UCSD-AML1 (cell line): ENCODE data around the gene SKAP2.

Experiments
- DNase-seq: peaks from one replicate; lab custom pipeline; 2025; ENCODE audit not compliant: unreplicated experiment; lab: John Stamatoyannopoulos, UW

The SKAP2 gene

GRCh38 chr7:26779978-26780595, 84.3 kb downstream of the SKAP2 start:
- DNase-seq, result no peak

DNA sequence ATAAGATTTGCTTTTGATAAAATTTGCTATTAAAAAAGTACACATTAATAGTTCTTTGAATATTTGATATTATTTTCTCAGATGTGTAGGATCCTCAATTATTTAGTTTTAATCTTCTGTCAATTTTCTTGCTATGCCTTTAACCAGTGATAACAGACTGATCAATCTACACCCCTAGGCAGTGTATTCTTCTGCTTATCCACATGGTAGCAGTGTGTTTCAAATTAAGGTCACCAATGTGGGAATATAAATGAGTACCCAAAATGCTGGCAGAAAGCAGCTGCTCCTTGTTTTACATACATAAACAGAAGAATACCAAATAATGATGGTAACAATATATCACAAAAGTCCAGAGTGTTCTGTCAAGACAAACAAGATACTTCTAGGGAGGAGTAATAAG, 87.0 kb downstream of the SKAP2 start:
- no peak for DNase-seq

GRCh38 chr7:26760501-26760900, 103.9 kb downstream of the SKAP2 start:
- DNase-seq, result no peak

- DNase-seq, result no peak
Observed at GRCh38 chr7:26759108-26759507, 105.3 kb downstream of the SKAP2 start.

GRCh38 chr7:26743205-26743604, 121.2 kb downstream of the SKAP2 start:
- no peak for DNase-seq

DNA sequence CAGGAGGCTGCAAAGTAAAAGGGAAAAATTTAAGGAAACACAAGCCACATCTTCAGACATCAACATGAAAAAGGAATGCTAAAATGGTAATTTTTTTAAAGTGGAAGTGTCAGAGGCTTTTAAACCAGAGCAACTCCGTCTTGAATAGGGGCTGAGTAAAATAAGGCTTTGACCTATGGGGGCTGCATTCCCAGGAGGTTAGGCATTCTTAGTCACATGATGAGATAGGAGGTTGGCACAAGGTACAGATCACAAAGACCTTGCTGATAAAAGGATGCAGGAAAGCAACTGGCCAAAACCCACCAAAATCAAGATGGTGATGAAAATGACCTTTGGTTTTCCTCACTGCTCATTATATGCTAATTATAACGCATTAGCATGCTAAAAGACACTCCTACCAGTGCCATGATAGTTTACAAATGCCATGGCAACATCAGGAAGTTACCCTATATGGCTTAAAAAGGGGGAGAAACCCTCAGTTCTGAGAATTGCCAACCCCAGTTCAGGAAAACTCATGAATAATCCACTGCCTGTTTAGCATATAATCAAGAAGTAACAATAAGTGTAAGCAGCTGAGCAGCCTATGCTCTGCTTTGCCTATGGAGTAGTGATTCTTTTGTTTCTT, 128.3 kb downstream of the SKAP2 start:
- DNase-seq, result no peak

GRCh38 chr7:26729150-26729775, 135.1 kb downstream of the SKAP2 start:
- no peak for DNase-seq

DNA sequence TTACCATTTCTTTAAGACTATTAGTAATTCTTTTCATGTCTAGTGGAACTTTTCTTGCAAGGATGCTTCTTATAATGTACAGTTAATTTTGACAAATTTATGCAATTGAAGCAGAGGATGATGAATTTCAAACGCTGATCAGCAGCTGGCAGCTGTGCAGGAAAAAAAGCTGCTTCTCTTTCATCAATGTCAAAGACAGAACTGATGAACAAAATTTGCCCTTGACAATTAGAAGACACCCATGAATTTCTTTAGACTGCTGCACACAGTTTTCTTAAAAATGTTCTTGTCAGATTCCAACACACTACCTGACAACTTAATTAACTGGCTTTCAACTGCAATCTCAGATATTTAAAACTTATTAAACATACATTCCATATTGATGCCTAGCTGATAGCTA, 138.3 kb downstream of the SKAP2 start:
- DNase-seq, result no peak

GRCh38 chr7:26724795-26725194, 139.6 kb downstream of the SKAP2 start:
- no peak for DNase-seq

DNA sequence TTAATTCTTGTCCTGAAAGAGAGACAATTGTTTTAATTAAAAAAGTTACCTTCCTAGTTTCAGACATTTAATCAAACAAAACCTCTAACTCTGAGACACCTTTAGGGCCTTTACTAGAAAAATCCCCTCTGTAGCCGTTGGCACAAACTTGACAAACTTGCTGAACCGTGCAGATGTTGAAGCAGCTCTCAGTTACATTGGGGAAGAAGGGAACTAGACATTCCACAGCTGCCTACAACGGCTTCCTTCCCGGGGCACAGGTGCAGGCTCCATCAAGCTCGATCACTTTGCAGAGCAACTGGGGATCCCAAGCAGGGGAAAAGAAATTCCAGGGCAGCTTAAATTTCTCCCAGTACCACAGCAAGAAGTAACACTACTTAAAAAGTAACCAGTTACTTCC, 141.3 kb downstream of the SKAP2 start:
- DNase-seq, result no peak

DNA sequence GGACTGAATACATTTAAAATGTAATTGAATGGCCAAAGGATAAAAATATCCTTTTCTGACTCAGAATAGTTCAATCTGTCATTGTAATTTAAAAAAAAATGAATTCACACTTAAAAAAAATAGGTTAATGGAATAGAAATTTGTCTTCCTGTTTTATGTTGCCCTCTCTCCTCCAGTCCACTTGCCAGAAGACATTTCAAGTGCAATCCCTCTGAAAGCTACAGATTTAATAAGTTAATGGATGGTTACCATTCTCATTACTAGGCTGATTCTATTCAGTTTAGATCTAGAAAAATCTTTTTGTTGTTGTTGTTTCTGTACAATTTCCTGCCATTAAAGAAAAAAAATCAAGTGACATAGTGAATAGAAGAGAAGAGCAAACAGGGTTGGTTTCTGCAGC, 142.9 kb downstream of the SKAP2 start:
- no peak for DNase-seq

DNA sequence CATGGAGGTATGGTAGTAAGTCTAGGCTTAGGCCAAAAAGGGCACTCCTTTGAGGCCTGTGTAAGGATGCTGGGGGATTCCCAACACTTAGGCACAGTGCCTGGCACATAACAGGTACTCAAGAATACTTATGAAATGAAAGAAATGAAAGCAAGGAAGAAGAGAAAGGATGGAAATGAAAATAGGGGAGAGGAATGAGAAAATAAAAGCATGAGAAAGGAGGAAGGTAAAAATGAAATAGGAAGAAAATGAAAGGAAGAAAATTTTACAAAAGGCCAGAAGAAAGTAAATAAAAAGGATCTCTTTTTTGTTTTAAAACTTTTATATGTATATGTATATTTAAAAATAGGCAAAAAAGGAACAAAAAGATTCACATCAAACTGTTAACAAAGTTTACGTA, 146.3 kb downstream of the SKAP2 start:
- no peak for DNase-seq

- DNase-seq, result no peak
Observed at GRCh38 chr7:26714438-26714837, 150.0 kb downstream of the SKAP2 start.

DNA sequence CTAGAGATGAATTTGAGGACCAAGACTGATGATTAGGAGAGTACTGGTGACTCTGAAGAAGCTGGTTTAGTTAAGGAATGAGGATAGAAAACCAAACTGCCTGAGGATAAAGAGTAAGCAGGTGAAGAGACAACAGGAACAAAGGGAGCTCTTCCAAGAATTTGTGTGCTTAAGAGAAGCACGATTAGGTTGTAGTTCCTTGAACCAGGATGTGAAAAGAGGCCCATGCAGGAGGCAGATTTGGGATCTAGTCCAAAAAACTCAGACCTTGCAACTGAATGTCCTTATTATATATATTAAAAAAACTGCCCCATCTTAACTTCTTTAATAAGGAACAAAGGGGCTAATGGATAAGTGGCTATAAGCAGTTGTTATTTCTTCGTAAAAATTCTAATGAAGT, 150.4 kb downstream of the SKAP2 start:
- DNase-seq, result no peak

GRCh38 chr7:26709210-26709990, 155.0 kb downstream of the SKAP2 start:
- DNase-seq, result no peak

DNA sequence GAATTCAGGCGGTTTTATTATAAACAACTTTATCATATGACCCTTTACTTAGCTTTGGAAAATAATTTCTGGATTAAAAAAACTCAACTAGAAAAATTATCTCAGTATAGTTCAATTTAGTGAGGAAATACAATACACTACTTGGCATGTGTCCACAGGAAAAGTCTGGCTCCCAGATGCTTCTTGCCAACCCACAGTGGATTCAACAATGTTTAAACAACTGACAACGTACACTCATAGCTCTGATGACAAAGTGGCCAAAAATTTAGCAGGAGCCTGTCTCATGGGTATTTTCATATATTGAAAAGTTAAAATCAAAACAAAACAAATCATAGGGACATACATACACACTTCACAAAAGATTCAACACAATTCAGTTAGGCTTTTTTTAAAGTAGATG, 158.8 kb downstream of the SKAP2 start:
- DNase-seq, result no peak

DNA sequence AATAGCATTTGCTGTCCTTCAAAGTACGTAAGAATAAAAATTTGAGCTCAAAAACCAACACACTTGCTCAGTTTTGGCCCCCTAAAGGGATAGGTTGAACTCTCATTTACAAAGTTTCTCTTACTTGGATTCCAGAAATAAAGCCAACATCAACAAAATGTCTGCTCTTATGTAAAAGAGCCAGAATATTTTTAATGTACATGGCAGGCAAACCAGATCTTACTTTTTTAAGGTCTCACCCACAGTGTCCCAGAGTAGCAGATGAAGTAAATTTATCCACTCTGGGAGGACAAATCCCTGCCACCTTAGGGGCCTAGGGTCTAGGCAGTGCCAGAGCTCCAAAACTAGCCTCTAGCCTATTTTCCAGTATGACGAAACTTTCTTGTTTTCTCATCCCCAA, 159.6 kb downstream of the SKAP2 start:
- no peak for DNase-seq

DNA sequence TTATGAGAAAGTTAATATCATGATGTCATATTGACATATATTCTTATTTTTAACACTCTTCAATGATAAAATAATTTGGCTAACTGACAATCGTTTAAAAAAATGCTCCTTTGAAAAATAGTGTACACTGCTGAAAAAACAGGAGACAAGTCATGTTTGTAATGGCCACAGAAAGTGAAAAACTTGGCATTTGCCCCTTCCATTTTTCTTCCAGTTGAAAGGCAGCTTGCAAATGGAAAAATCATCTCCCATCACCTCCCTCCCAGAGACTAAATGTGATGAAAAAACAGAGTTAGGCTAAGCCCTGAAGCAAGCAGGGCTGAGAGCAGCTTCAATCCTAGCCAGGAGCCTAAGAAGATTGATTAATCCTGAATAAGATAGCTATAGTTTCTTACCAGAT, 160.4 kb downstream of the SKAP2 start:
- no peak for DNase-seq

GRCh38 chr7:26700893-26701292, 163.5 kb downstream of the SKAP2 start:
- no peak for DNase-seq

DNA sequence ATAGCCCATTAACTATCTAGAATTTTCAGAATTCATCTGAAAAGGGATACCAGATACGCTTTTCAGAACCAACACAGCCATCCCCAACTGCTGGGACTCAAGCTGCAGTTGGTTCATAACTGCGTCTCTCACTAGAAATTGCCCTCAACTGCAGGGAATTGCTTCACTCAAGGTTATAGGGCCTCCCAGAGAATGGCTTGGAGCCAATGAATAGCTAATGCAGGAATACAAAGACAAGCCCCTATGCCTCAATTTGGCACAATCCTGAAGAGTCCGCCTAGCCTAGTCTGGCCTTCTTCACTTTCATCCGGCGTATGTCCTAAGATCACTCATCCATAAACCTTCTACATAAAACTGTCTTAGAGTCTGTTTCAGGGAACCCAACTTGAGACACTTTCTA, 164.0 kb downstream of the SKAP2 start:
- DNase-seq, result no peak

DNA sequence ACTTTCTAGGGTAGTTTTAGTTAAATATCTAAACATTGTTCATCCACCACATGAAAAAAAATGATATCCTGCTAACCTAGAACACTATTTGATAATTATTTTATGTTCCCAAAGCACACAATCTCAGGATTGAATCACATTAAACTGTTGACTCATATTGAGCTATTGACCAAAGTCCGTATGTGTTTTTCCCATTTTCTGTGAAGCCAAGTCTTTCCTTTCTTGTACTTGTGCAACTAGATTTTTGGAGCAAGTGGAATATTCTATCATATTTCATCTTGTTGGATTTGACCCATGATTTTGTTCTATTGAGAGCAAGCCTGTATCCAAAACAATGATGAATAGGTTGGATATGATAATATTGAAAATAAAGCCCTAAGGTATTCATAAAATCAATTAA, 164.6 kb downstream of the SKAP2 start:
- no peak for DNase-seq

DNA sequence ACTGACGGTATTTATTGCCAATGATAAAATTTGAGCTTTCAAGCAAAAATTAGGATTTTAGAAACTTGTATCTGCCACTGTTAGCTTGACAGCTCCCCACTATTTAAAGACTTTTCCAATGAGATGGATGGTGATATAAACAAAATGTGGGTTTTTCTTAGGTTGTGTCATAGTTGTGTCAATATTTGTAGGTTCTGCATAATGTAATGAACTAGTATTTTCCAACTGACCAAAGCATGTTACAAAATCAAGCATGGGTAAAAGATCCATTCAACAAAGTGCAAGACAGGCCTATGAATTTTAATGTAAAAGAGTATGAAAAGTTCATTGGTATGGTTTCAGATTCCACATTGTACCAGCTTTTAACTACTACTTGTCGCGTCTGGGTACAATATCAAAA, 165.6 kb downstream of the SKAP2 start:
- DNase-seq, result no peak
